Loucy (cell line): ENCODE results near the gene PRR5.

Experiments
- H2AFZ ChIP-seq: fragments of 200-600 bp; sonication (generic); 2 replicates; pipeline ENCODE4 v1.6.0; 2016; ENCODE audit warnings: antibody characterized with exemption, mild to moderate bottlenecking, low read length, moderate library complexity
- H3F3A ChIP-seq: fragments of 200-600 bp; 2 replicates; pipeline ENCODE4 v1.6.0; 2016; ENCODE audit warnings: antibody characterized with exemption, low read depth, mild to moderate bottlenecking
- H3K27me3 ChIP-seq: fragments of 200-600 bp; sonication (generic); 2 replicates; pipeline ENCODE4 v1.6.1; 2014; ENCODE audit warnings: low read length, mild to moderate bottlenecking; ENCODE audit not compliant: insufficient read depth, poor library complexity, severe bottlenecking
- H3K36me3 ChIP-seq: fragments of 200-600 bp; sonication (generic); 2 replicates; pipeline ENCODE4 v1.6.1; 2016; ENCODE audit warnings: low read length; ENCODE audit not compliant: insufficient read depth
- H3K4me1 ChIP-seq: fragments of 200-600 bp; sonication (generic); 2 replicates; pipeline ENCODE4 v1.5.1; 2014; ENCODE audit warnings: low read length, mild to moderate bottlenecking; ENCODE audit not compliant: insufficient read depth, poor library complexity, severe bottlenecking
- H3K4me2 ChIP-seq: fragments of 200-600 bp; sonication (generic); 2 replicates; pipeline ENCODE4 v1.6.0; 2014; ENCODE audit warnings: antibody characterized with exemption, low read length, low read depth, mild to moderate bottlenecking; ENCODE audit not compliant: poor library complexity, severe bottlenecking
- H3K4me3 ChIP-seq: fragments of 200-600 bp; sonication (generic); 2 replicates; pipeline ENCODE4 v1.5.1; 2014; ENCODE audit warnings: low read length, mild to moderate bottlenecking, mixed read lengths; ENCODE audit not compliant: poor library complexity, severe bottlenecking
- H3K79me2 ChIP-seq: fragments of 200-600 bp; sonication (generic); 2 replicates; pipeline ENCODE4 v1.6.1; 2014; ENCODE audit warnings: low read length; ENCODE audit not compliant: insufficient read depth
- H3K9ac ChIP-seq: fragments of 200-600 bp; sonication (generic); 2 replicates; pipeline ENCODE4 v1.6.0; 2014; ENCODE audit warnings: mild to moderate bottlenecking, low read depth, low read length, moderate library complexity; ENCODE audit not compliant: poor library complexity, severe bottlenecking
- H3K9me2 ChIP-seq: fragments of 200-600 bp; sonication (generic); replicated peaks from 2 replicates; pipeline ENCODE4 v1.6.1; 2016; ENCODE audit warnings: low read depth, low read length, mixed read lengths
- H3K9me3 ChIP-seq: fragments of 200-600 bp; sonication (generic); 2 replicates; pipeline ENCODE4 v1.6.1; 2014; ENCODE audit warnings: mild to moderate bottlenecking, antibody characterized with exemption, low read length, low read depth; ENCODE audit not compliant: insufficient read depth
- H4K20me1 ChIP-seq: fragments of 200-600 bp; sonication (generic); 2 replicates; pipeline ENCODE4 v1.6.0; 2014; ENCODE audit warnings: antibody characterized with exemption, low read length, mild to moderate bottlenecking; ENCODE audit not compliant: insufficient read depth, poor library complexity, severe bottlenecking
- CTCF ChIP-seq: fragments of 200-600 bp; sonication (generic); conservative IDR thresholded peaks from 2 replicates; pipeline ENCODE4 v1.5.1; 2014; ENCODE audit warnings: mild to moderate bottlenecking, antibody characterized with exemption, low read length

PRR5 gene

GRCh38 chr22:44786610-44787009 lies 84.6 kb downstream of the PRR5 start:
- Histone ChIP-seq H3K27me3 (no peaks in the 10 kb centered on the region), H3K9ac (no peak overlapping the region), H3K36me3 (no peaks in the 10 kb centered on the region), H3K4me1 (no peaks in the 10 kb centered on the region), H2AFZ (no peak overlapping the region), H3K9me3 (no peaks in the 10 kb centered on the region), H3K79me2 (no peaks in the 10 kb centered on the region), H3K4me3 (no peak overlapping the region), H3F3A (no peaks in the 10 kb centered on the region), H4K20me1 (no peaks in the 10 kb centered on the region), H3K9me2 (no peaks in the 10 kb centered on the region), H3K4me2 (no peak overlapping the region)
- no peak for TF ChIP-seq CTCF
